HCT116 (cell line): ENCODE measurements around the gene PRG2. TPM values are rescaled to one million over a fixed set of nuclear protein-coding genes. Genes with fewer than 3 reads are reported as not detected.

Experiments used
- ATAC-seq: fragments of 200-7000 bp; cut with Tn5 transposase; 2 replicates; pipeline ENCODE4 v1.9.1; 2020; ENCODE audit warnings: mild to moderate bottlenecking, moderate library complexity
- BruUV-seq: library from RNA; stranded (reverse); fragments of 400-500 nt; replicated peaks from 2 replicates; lab custom pipeline; 2021; lab: Mats Ljungman, UMichigan
- CTCF ChIA-PET: fragments of 300-600 bp; sonication (Branson Sonifier 250); formaldehyde crosslinking; loops from one replicate; lab custom pipeline; 2021; ENCODE audit warnings: antibody characterized with exemption; lab: Charles Lee
- POLR2A ChIA-PET: fragments of 300-600, 350-600 bp; sonication (Branson Sonifier 250); formaldehyde crosslinking; loops from one replicate; lab custom pipeline; 2021; ENCODE audit warnings: antibody characterized with exemption; lab: Charles Lee
- RAD21 ChIA-PET, 2 experiments: fragments of 300-600 bp; sonication (Branson Sonifier 250); formaldehyde crosslinking; loops; one replicate each; lab custom pipeline; 2023; ENCODE audit warnings: low total read pairs in 2 of 2; ENCODE audit not compliant: uncharacterized antibody in 2 of 2, unreplicated experiment in 2 of 2, low non-redundant PET in 1 of 2; lab: Charles Lee
- DNase-seq: peaks from one replicate; pipeline ENCODE4 v3.0.0-alpha.2; 2010; ENCODE audit warnings: low read depth, low spot score
- H2AFZ ChIP-seq: fragments of 200-600 bp; shearing (Covaris generic), sonication (generic); 2 replicates; pipeline ENCODE4 v1.6.1; 2017; ENCODE audit warnings: low read depth, mixed run types, mixed read lengths, antibody characterized with exemption, low read length; ENCODE audit not compliant: poor library complexity, severe bottlenecking
- H3K27ac ChIP-seq: 2 replicates; pipeline ENCODE4 v1.5.1; 2012; ENCODE audit warnings: low read depth, low read length
- H3K27me3 ChIP-seq: fragments of 200-600 bp; sonication (generic); 2 replicates; pipeline ENCODE4 v1.6.1; 2016; ENCODE audit warnings: mixed run types, low read length, mixed read lengths; ENCODE audit not compliant: insufficient read depth
- H3K36me3 ChIP-seq, 2 experiments: fragments of 200-500 bp in 1 of 2; fragments of 200-600 bp in 1 of 2; sonication (Bioruptor generic) in 1 of 2; sonication (generic) in 1 of 2; 2 replicates each; pipeline versions ENCODE4 v1.5.1 to v1.6.1; 2014 to 2016; ENCODE audit warnings: low read length in 2 of 2, inconsistent platforms in 1 of 2, mixed read lengths in 1 of 2, mixed run types in 1 of 2; ENCODE audit not compliant: insufficient read depth in 2 of 2, control insufficient read depth in 1 of 2
- H3K4me1 ChIP-seq, 2 experiments: fragments of 200-600 bp in 1 of 2; sonication (generic) in 1 of 2; 2 replicates each; pipeline versions ENCODE4 v1.5.1 to v1.6.1; 2012 to 2017; ENCODE audit warnings: low read length in 2 of 2, inconsistent platforms in 1 of 2, mild to moderate bottlenecking in 1 of 2, mixed read lengths in 1 of 2, mixed run types in 1 of 2, moderate library complexity in 1 of 2; ENCODE audit not compliant: insufficient read depth in 2 of 2, control insufficient read depth in 1 of 2
- H3K4me2 ChIP-seq: fragments of 200-600 bp; sonication (generic); 2 replicates; pipeline ENCODE4 v1.6.1; 2017; ENCODE audit warnings: mixed run types, low read length, mixed read lengths
- H3K4me3 ChIP-seq, 2 experiments: fragments of 200-600 bp in 1 of 2; sonication (generic) in 1 of 2; replicated peaks in 1 of 2; 2 replicates each; pipeline ENCODE4 v1.5.1; 2011 to 2016; ENCODE audit warnings: low read length in 2 of 2, control low read depth in 1 of 2, low read depth in 1 of 2, mild to moderate bottlenecking in 1 of 2, mixed read lengths in 1 of 2, mixed run types in 1 of 2
- H3K79me2 ChIP-seq: fragments of 200-600 bp; sonication (generic); 2 replicates; pipeline ENCODE4 v1.6.1; 2017; ENCODE audit warnings: mild to moderate bottlenecking, mixed run types, low read length, moderate library complexity, mixed read lengths; ENCODE audit not compliant: insufficient read depth
- H3K9ac ChIP-seq: fragments of 200-600 bp; sonication (generic); 2 replicates; pipeline ENCODE4 v1.6.1; 2016; ENCODE audit warnings: low read length, mixed read lengths
- H3K9me2 ChIP-seq: fragments of 200-600 bp; sonication (generic), shearing (Covaris generic); 2 replicates; pipeline ENCODE4 v1.6.1; 2017; ENCODE audit warnings: mixed run types, mild to moderate bottlenecking, moderate library complexity; ENCODE audit not compliant: insufficient read depth
- H3K9me3 ChIP-seq, 2 experiments: fragments of 200-500 bp in 1 of 2; fragments of 200-600 bp in 1 of 2; sonication (Bioruptor generic) in 1 of 2; sonication (generic) in 1 of 2; 2 replicates each; pipeline ENCODE4 v1.6.1; 2014 to 2017; ENCODE audit warnings: low read length in 2 of 2, mixed read lengths in 2 of 2, inconsistent platforms in 1 of 2, low read depth in 1 of 2, mild to moderate bottlenecking in 1 of 2, mixed run types in 1 of 2, moderate library complexity in 1 of 2; ENCODE audit not compliant: control insufficient read depth in 1 of 2, insufficient read depth in 1 of 2
- H4K20me1 ChIP-seq: fragments of 200-600 bp; sonication (generic), shearing (Covaris generic); 2 replicates; pipeline ENCODE4 v1.6.1; 2017; ENCODE audit warnings: mixed run types, mild to moderate bottlenecking, moderate library complexity; ENCODE audit not compliant: insufficient read depth
- ELF1 ChIP-seq: IDR thresholded peaks from 2 replicates; pipeline ENCODE4 v1.6.1; 2012; ENCODE audit warnings: low read depth, borderline replicate concordance
- EZH2phosphoT487 ChIP-seq: fragments of 200-600 bp; IDR thresholded peaks from 2 replicates; pipeline ENCODE4 v1.6.1; 2018; ENCODE audit warnings: antibody characterized with exemption, borderline replicate concordance
- SIN3A ChIP-seq: IDR thresholded peaks from 2 replicates; pipeline ENCODE4 v1.6.1; 2012; ENCODE audit warnings: low read depth
- SP1 ChIP-seq: IDR thresholded peaks from 2 replicates; pipeline ENCODE4 v1.6.1; 2012; ENCODE audit warnings: low read depth
- TCF7L2 ChIP-seq: IDR thresholded peaks from 2 replicates; pipeline ENCODE4 v1.7.0; 2011; ENCODE audit warnings: borderline replicate concordance, inconsistent platforms; ENCODE audit not compliant: insufficient read depth, insufficient read length; ENCODE audit errors: extremely low read depth
- YY1 ChIP-seq: IDR thresholded peaks from 2 replicates; pipeline ENCODE4 v1.6.1; 2011; ENCODE audit warnings: low read length, low read depth, moderate library complexity, mild to moderate bottlenecking; ENCODE audit not compliant: insufficient replicate concordance; ENCODE audit errors: extremely low read depth
- ZNF274 ChIP-seq: fragments of 200-500 bp; sonication (Bioruptor generic); IDR thresholded peaks from 2 replicates; pipeline ENCODE4 v1.6.1; 2014; ENCODE audit warnings: mild to moderate bottlenecking, low read depth, low read length, inconsistent platforms
- intact Hi-C: fragments of 100-400 bp; cut with micrococcal nuclease; formaldehyde crosslinking; loops from 2 replicates; pipeline ENCODE4 v1.10.0; 2022
- total RNA-seq: library from RNA; stranded (reverse); gene quantifications from one replicate; pipeline ENCODE4 v1.2.1, GENCODE V29; 2021; ENCODE audit not compliant: unreplicated experiment
- TF ChIP-seq, protein P1 (sequence below): IDR thresholded peaks from 2 replicates; pipeline ENCODE4 v1.6.1; 2012
- TF ChIP-seq, protein P2 (sequence below), 3 experiments: fragments of 200-600 bp in 1 of 3; sonication (generic) in 1 of 3; IDR thresholded peaks in 2 of 3; conservative IDR thresholded peaks in 1 of 3; 2 replicates each; pipeline ENCODE4 v1.5.1; 2012 to 2017; ENCODE audit warnings: low read depth in 2 of 3, low read length in 2 of 3, antibody characterized with exemption in 1 of 3, borderline replicate concordance in 1 of 3, control low read depth in 1 of 3, mild to moderate bottlenecking in 1 of 3, mixed read lengths in 1 of 3, mixed run types in 1 of 3, moderate library complexity in 1 of 3; ENCODE audit not compliant: insufficient read depth in 1 of 3

Gene PRG2
- total RNA-seq, 1 experiment from 2014 or later = 0.81 TPM

DNA sequence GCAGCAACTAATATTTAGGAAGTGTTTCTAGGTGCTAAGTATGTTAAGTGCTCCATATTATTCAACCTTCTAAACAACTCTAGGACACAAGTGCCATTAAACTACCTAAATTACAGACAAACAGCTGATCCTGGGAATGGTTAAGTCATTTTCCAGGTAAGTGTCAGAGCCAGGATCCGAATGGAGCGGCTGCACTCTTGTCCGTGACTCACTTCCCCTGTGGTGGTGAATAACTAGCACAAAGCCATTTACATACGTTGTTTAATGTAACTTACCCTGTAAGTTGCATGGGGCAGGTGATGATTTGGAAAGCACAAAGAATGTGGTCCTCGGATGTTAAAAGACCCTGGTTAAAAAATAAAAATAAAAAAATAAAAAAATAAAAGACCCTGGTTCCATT lies 8.8 kb upstream of the PRG2 start:
- H3K4me3 ChIP-seq = no peak overlapping the region
- intact Hi-C loops = no loop called here
- no peaks in the 10 kb centered on the region for H3K9me3 ChIP-seq
- H3K9ac ChIP-seq = no peak overlapping the region
- H3K4me1 ChIP-seq = peaks cover 7 to 16% of the 10 kb centered on the region in 2 experiments
- ATAC-seq = no peak
- H4K20me1 ChIP-seq = no peaks in the 10 kb centered on the region
- ChIA-PET CTCF (no interaction called here), POLR2A (no interaction called here), RAD21 (no interaction called here)
- H3K79me2 ChIP-seq = no peaks in the 10 kb centered on the region
- BruUV-seq = no TSS peak
- DNase-seq = no peak
- H3K9me2 ChIP-seq = no peaks in the 10 kb centered on the region
- H2AFZ ChIP-seq = no peak overlapping the region
- TF ChIP-seq, protein P1, sequence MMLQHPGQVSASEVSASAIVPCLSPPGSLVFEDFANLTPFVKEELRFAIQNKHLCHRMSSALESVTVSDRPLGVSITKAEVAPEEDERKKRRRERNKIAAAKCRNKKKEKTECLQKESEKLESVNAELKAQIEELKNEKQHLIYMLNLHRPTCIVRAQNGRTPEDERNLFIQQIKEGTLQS = no peak
- no peak for TF ChIP-seq SP1
- no peak for TF ChIP-seq YY1
- no peak for TF ChIP-seq EZH2phosphoT487
- TF ChIP-seq ELF1 = no peak
- TF ChIP-seq, protein P2, sequence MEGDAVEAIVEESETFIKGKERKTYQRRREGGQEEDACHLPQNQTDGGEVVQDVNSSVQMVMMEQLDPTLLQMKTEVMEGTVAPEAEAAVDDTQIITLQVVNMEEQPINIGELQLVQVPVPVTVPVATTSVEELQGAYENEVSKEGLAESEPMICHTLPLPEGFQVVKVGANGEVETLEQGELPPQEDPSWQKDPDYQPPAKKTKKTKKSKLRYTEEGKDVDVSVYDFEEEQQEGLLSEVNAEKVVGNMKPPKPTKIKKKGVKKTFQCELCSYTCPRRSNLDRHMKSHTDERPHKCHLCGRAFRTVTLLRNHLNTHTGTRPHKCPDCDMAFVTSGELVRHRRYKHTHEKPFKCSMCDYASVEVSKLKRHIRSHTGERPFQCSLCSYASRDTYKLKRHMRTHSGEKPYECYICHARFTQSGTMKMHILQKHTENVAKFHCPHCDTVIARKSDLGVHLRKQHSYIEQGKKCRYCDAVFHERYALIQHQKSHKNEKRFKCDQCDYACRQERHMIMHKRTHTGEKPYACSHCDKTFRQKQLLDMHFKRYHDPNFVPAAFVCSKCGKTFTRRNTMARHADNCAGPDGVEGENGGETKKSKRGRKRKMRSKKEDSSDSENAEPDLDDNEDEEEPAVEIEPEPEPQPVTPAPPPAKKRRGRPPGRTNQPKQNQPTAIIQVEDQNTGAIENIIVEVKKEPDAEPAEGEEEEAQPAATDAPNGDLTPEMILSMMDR (IDR thresholded peaks at IDR 0.05 in 2 of 3, conservative IDR thresholded peaks at IDR 0.05 in 1 of 3; ENCODE audit: borderline replicate concordance in 1 of 3, insufficient read depth in 1 of 3, low read depth in 2 of 3, low read length in 2 of 3) = no peak
- no peak for TF ChIP-seq TCF7L2
- no peak for TF ChIP-seq SIN3A
- TF ChIP-seq ZNF274 = no peak
- no peak overlapping the region for H3K4me2 ChIP-seq
- no peak overlapping the region for H3K27ac ChIP-seq
- H3K27me3 ChIP-seq = peaks cover 9% of the 10 kb centered on the region; the same call in 1 of the 2 replicates
- H3K36me3 ChIP-seq = no peaks in the 10 kb centered on the region
